NT2/D1 (cell line): ENCODE measurements around the gene BICRA.
"Not testable (repeated sequence)": the region's sequence is repeated elsewhere in the genome, so short reads cannot be mapped to it uniquely, and the experiment has no call there.

Experiments
- SUZ12 ChIP-seq: IDR thresholded peaks from 2 replicates; pipeline ENCODE4 v1.6.1; 2011; ENCODE audit not compliant: insufficient read length, insufficient read depth; ENCODE audit errors: extremely low read depth
- ZNF274 ChIP-seq: IDR thresholded peaks from 2 replicates; pipeline ENCODE4 v1.6.1; 2011; ENCODE audit warnings: mild to moderate bottlenecking, low read depth, low read length

DNA sequence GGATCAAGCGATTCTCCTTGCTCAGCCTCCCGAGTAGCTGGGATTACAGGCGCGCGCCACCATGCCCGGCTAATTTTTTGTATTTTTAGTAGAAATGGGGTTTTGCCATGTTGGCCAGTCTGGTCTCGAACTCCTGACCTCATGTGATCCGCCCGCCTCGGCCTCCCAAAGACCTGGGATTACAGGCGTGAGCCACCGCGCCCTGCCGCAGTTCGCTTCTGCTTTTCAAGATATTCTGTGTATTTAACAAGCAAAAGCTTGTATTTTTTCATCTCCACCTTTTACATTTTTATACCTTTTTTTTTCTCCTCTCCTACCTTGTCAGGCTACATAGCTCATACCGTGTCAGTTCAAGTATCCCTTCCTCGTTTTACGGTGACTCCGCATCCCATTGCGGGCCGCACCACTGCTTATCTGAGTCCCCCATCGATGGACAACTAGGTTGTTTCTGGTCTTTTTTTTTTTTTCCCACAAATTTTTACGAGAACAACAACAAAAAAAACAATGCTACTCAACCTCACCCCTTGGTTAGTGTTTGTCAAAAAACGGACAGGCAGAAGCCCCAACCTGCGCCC lies 9.2 kb upstream of the BICRA start:
- TF ChIP-seq ZNF274, SUZ12: not testable (repeated sequence)
